Measurements from ENCODE around the gene BARX1.
A peak's percentile ranks its signal among the peaks of the same experiment; 100 is the strongest.
"Not testable (repeated sequence)": the region's sequence is repeated elsewhere in the genome, so short reads cannot be mapped to it uniquely, and the experiment has no call there.

The BARX1 gene

GRCh38 chr9:93965830-93966577 is 10.8 kb upstream of the BARX1 start:
- no peak for DNase-seq

GRCh38 chr9:93964685-93965084 is 9.5 kb upstream of the BARX1 start:
- no peak for DNase-seq

GRCh38 chr9:93963969-93964368 is 8.8 kb upstream of the BARX1 start:
- no peak for DNase-seq

GRCh38 chr9:93963489-93963888 is 8.3 kb upstream of the BARX1 start:
- not testable (repeated sequence) for DNase-seq

GRCh38 chr9:93962561-93963440 is 7.6 kb upstream of the BARX1 start:
- peak; percentile 82 for DNase-seq

- no peak for DNase-seq
Observed at GRCh38 chr9:93962017-93962416, 6.9 kb upstream of the BARX1 start.

GRCh38 chr9:93960971-93961841 is 6.1 kb upstream of the BARX1 start:
- DNase-seq: no peak

GRCh38 chr9:93960221-93960970 is 5.2 kb upstream of the BARX1 start:
- DNase-seq: no peak

- DNase-seq: no peak
Observed at GRCh38 chr9:93959739-93960154, 4.6 kb upstream of the BARX1 start.

GRCh38 chr9:93958819-93959682 is 3.9 kb upstream of the BARX1 start:
- DNase-seq: no peak

GRCh38 chr9:93958121-93958818 is 3.1 kb upstream of the BARX1 start:
- no peak for DNase-seq

- DNase-seq: no peak
Observed at GRCh38 chr9:93955981-93956784, 1.0 kb upstream of the BARX1 start.

- DNase-seq: no peak
Observed at GRCh38 chr9:93954434-93955061, 607 bp downstream of the BARX1 start.

- DNase-seq: no peak
Observed at GRCh38 chr9:93953496-93954433, 1.4 kb downstream of the BARX1 start.

- DNase-seq: peak; percentile 14
Observed at GRCh38 chr9:93952784-93953495, 2.2 kb downstream of the BARX1 start.

GRCh38 chr9:93952119-93952783 is 2.9 kb downstream of the BARX1 start:
- DNase-seq: no peak

- DNase-seq: no peak
Observed at GRCh38 chr9:93951655-93952118, 3.5 kb downstream of the BARX1 start.

All from activated CD4-positive, alpha-beta T cell treated with anti-CD3 and anti-CD28 coated beads, Interleukin-2, amount 50 U/mL, for 16 hours (primary cell).